Mononuclear cell (primary cell): Measurements from ENCODE around the gene UTP14C. TPM values are rescaled to one million over a fixed set of nuclear protein-coding genes. Genes with fewer than 3 reads are reported as not detected.
"Not testable (repeated sequence)": the region's sequence is repeated elsewhere in the genome, so short reads cannot be mapped to it uniquely, and the experiment has no call there.

Source experiments
- H3K27me3 ChIP-seq: 2 replicates; pipeline ENCODE4 v1.6.0; 2011; ENCODE audit warnings: low read length, control low read depth; ENCODE audit not compliant: insufficient read depth
- H3K4me1 ChIP-seq: 2 replicates; pipeline ENCODE4 v1.5.1; 2011; ENCODE audit warnings: mild to moderate bottlenecking, low read length, control low read depth; ENCODE audit not compliant: insufficient read depth
- H3K4me3 ChIP-seq: 2 replicates; pipeline ENCODE4 v1.5.1; 2011; ENCODE audit warnings: mild to moderate bottlenecking, low read length, moderate library complexity
- H3K9me3 ChIP-seq: 2 replicates; pipeline ENCODE4 v1.5.1; 2011; ENCODE audit warnings: low read depth, mild to moderate bottlenecking, control low read depth, low read length
- total RNA-seq: library from RNA; depleted of rRNA; stranded (reverse); fragments of >200 nt; gene quantifications from one replicate; pipeline ENCODE4 v1.2.3, GENCODE V29; 2012

UTP14C gene
- total RNA-seq = 3.6 TPM

- Histone ChIP-seq H3K9me3 (no peaks in the 10 kb centered on the region), H3K4me1 (no peaks in the 10 kb centered on the region), H3K4me3 (no peak within 1 kb of the TSS), H3K27me3 (no peaks in the 10 kb centered on the region)
Observed at GRCh38 chr13:52024481-52024880, at the start of gene UTP14C. Gene UTP14C, plus strand, starts transcription at chr13:52024691. Its CDS starts 4,114 bp downstream, at chr13:52028805.

- Histone ChIP-seq H3K9me3 (no peaks in the 10 kb centered on the region), H3K27me3 (no peaks in the 10 kb centered on the region), H3K4me3 (no peak overlapping the region), H3K4me1 (no peaks in the 10 kb centered on the region)
Observed at GRCh38 chr13:51976423-51976822, 48.1 kb upstream of the UTP14C start.

GRCh38 chr13:51976890-51977289 lies 47.6 kb upstream of the UTP14C start:
- H3K27me3 ChIP-seq = no peaks in the 10 kb centered on the region
- H3K4me1 ChIP-seq = no peaks in the 10 kb centered on the region
- no peaks in the 10 kb centered on the region for H3K9me3 ChIP-seq
- no peak overlapping the region for H3K4me3 ChIP-seq

GRCh38 chr13:51977625-51978024 lies 46.9 kb upstream of the UTP14C start:
- no peaks in the 10 kb centered on the region for H3K27me3 ChIP-seq
- H3K4me1 ChIP-seq = no peaks in the 10 kb centered on the region
- H3K9me3 ChIP-seq = no peaks in the 10 kb centered on the region
- H3K4me3 ChIP-seq = no peak overlapping the region

- Histone ChIP-seq H3K9me3 (no peaks in the 10 kb centered on the region), H3K4me3 (no peak overlapping the region), H3K27me3 (no peaks in the 10 kb centered on the region), H3K4me1 (no peaks in the 10 kb centered on the region)
Observed at GRCh38 chr13:51978796-51979556, 45.5 kb upstream of the UTP14C start.

GRCh38 chr13:51980908-51981307 lies 43.6 kb upstream of the UTP14C start:
- no peaks in the 10 kb centered on the region for H3K9me3 ChIP-seq
- H3K27me3 ChIP-seq = no peaks in the 10 kb centered on the region
- H3K4me3 ChIP-seq = no peak overlapping the region
- H3K4me1 ChIP-seq = no peaks in the 10 kb centered on the region

- Histone ChIP-seq H3K9me3 (no peaks in the 10 kb centered on the region), H3K4me1 (no peaks in the 10 kb centered on the region), H3K4me3 (no peak overlapping the region), H3K27me3 (no peaks in the 10 kb centered on the region)
Observed at GRCh38 chr13:51981355-51981754, 43.1 kb upstream of the UTP14C start.

- not testable (repeated sequence) for H3K4me1 ChIP-seq, H3K4me3 ChIP-seq, H3K27me3 ChIP-seq, H3K9me3 ChIP-seq
Observed at GRCh38 chr13:51983292-51983691, 41.2 kb upstream of the UTP14C start.

GRCh38 chr13:51984904-51985303 lies 39.6 kb upstream of the UTP14C start:
- not testable (repeated sequence) for H3K27me3 ChIP-seq, H3K9me3 ChIP-seq, H3K4me1 ChIP-seq, H3K4me3 ChIP-seq

- Histone ChIP-seq H3K9me3 (no peaks in the 10 kb centered on the region), H3K4me1 (no peaks in the 10 kb centered on the region), H3K27me3 (no peaks in the 10 kb centered on the region), H3K4me3 (no peak overlapping the region)
Observed at GRCh38 chr13:51988988-51989618, 35.4 kb upstream of the UTP14C start.

GRCh38 chr13:51993713-51994112 lies 30.8 kb upstream of the UTP14C start:
- H3K9me3 ChIP-seq = no peaks in the 10 kb centered on the region
- no peaks in the 10 kb centered on the region for H3K27me3 ChIP-seq
- H3K4me3 ChIP-seq = no peak overlapping the region
- H3K4me1 ChIP-seq = no peaks in the 10 kb centered on the region

GRCh38 chr13:51995677-51996551 lies 28.6 kb upstream of the UTP14C start:
- H3K4me3 ChIP-seq = no peak overlapping the region
- H3K9me3 ChIP-seq = no peaks in the 10 kb centered on the region
- H3K27me3 ChIP-seq = no peaks in the 10 kb centered on the region
- no peaks in the 10 kb centered on the region for H3K4me1 ChIP-seq

GRCh38 chr13:51996641-51997040 lies 27.9 kb upstream of the UTP14C start:
- no peak overlapping the region for H3K4me3 ChIP-seq
- no peaks in the 10 kb centered on the region for H3K9me3 ChIP-seq
- H3K27me3 ChIP-seq = no peaks in the 10 kb centered on the region
- H3K4me1 ChIP-seq = no peaks in the 10 kb centered on the region

- H3K9me3 ChIP-seq = no peaks in the 10 kb centered on the region
- no peaks in the 10 kb centered on the region for H3K27me3 ChIP-seq
- no peak overlapping the region for H3K4me3 ChIP-seq
- H3K4me1 ChIP-seq = no peaks in the 10 kb centered on the region
Observed at GRCh38 chr13:51997186-51997585, 27.3 kb upstream of the UTP14C start.

- H3K4me3 ChIP-seq = no peak overlapping the region
- H3K4me1 ChIP-seq = no peaks in the 10 kb centered on the region
- H3K27me3 ChIP-seq = no peaks in the 10 kb centered on the region
- no peaks in the 10 kb centered on the region for H3K9me3 ChIP-seq
Observed at GRCh38 chr13:51997641-51998330, 26.7 kb upstream of the UTP14C start.
